HL-60/S4 (cell line): ENCODE results near the gene MICA.
"Not testable (repeated sequence)": the region's sequence is repeated elsewhere in the genome, so short reads cannot be mapped to it uniquely, and the experiment has no call there.

ENCODE experiments used
- in situ Hi-C: fragments of 300-500 bp; cut with MboI; formaldehyde crosslinking; loops from 2 replicates; pipeline ENCODE4 v1.14.3; 2022; ENCODE audit warnings: low sequenced_read_pairs

MICA gene

DNA sequence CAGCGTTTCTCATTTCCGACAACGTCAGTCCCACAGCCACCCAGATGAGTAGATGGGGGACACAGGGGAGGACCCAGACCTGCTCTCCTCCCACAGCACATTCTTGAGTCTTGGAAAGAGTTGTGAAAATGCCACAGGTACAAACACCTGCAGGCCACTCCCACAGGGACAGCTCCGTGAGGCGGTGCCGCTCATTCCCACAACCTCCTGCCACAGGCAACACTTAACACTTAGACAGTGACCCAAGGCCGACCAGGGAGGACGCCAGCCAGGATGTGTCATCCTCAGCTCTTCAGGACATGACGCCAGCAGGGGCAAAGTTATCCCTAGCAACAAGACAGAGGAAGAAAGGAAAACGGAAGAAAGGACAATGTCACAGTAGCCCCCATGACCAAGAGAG lies 23.5 kb upstream of the MICA start:
- in situ Hi-C loops: no loop called here

- in situ Hi-C loops: no loop called here
Measured at GRCh38 chr6:31381666-31382065, 21.7 kb upstream of the MICA start.

DNA sequence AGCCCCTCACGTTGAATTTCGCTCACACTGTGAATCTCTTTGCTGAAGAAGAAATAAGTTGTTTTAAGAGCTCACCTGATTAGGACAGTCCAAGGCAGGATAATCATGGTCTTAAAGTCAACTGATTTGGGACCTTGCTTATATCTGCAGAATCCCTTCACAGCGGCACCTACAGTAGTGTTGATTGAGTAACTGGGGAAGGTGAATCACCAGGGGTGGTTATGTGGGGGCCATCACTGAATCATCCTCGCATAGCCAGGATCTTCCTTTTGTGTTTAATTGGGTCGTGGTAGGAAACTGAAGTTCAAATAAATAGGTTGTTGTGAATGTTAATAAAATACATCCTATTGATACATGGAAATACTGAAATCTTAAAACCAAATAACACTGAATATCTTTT lies 20.2 kb upstream of the MICA start:
- in situ Hi-C loops: no loop called here

DNA sequence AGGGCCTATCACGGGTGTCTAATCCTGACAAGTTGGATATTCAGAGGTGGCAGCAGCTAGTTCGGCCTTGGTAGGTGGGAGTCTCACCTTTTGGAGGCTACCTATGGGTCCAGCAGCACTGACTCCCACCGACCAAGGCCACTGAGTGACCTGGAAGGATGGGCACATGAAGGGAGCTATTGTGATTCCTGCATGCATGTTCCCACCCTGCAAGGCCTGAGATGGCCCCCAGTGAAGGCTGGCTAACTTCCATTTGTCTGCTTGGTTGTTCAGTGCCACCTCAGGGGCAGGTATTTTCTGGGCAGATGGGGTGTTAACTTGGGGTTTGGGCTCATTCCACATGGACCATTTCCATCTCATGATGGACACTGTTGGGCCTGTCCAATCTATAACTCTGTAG lies 18.4 kb upstream of the MICA start:
- in situ Hi-C loops: no loop called here

- in situ Hi-C loops: no loop called here
Measured at GRCh38 chr6:31386099-31386498, 17.3 kb upstream of the MICA start.

DNA sequence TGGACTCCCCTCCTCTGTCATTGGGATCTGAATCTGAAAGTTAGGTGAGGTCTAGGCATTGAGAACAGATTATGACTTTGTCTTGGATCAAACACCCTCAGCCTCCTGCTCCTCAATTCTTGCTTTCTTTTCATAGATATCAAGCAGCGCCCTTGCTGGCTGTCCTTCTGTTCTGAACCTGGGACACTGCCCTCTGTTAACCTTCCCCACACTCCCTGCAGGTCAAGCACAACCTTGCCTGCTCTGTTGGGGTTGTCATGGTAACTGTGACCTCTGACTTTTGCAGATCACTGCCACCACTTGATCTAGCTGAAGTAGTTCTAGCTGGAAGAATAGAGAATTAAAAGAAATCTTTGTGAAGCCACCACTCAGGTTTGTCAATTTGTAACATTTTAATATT lies 16.4 kb upstream of the MICA start:
- in situ Hi-C loops: no loop called here

DNA sequence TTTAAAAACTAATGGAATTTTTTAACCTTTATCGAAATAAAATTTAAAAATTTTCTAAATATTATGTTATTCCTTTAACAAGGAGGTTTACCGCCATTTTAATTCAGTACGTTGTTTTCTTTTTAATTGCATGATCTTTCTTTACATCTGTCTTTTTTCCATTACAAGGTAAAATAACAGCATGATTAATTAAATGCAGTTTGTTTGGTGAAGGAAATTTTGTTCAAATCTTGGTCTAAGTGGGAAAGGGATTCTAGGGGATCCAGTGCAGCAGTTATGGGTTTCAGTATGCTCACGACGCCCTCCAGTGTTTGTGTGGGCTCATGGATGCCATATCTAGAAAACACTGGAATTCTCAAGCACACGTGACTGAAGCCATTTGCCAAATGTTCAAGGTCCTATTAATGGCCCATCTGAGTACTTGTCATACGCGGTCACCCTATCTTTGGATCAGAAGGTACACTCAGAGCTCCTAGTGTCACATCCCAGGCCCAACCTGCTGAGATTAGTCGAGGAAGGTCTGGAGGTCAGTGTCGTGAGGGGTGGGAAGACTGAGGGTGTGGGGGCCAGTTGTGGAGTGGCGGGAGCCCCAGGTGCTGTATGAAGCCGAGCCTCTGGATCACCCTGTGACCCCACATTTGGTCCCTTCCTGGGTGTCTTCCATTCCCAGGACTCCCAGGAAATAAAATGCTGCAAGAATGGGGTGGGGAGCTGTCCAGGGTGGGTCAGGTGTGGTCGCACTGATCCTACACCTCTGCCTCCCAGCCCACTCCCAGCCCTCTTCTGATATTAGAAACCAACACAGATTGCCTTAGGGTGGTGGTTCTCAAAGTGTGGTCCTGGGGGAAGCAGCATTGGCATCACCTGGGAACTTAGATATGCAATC lies 14.2 kb upstream of the MICA start:
- in situ Hi-C loops: not testable (repeated sequence)

GRCh38 chr6:31389802-31390132 lies 13.6 kb upstream of the MICA start:
- in situ Hi-C loops: loop anchor here (10.0 kb wide), 1 partner anchor 55 kb away; no protein-coding TSS in a partner anchor

DNA sequence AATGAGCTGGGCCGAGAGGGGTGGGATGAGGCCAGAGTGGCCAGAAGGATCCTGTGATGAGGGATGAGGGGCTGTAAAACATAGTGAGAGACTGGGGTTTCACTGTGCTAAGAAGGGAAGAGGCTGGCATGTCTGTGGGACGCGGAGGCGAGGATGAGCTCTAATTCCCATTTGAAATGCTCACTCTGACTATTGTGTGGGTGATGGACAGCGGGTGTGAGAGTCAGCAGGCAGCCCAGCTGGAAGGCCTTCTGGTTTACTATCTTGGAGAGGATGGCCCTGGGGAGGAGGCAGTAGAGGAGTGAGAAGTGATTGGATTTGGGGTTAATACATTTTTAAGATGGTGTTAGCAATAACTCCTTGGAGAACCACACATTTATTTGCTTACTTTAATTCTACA lies 9.5 kb upstream of the MICA start:
- in situ Hi-C loops: loop anchor here (10.0 kb wide), 1 partner anchor 51 kb away; no protein-coding TSS in a partner anchor

DNA sequence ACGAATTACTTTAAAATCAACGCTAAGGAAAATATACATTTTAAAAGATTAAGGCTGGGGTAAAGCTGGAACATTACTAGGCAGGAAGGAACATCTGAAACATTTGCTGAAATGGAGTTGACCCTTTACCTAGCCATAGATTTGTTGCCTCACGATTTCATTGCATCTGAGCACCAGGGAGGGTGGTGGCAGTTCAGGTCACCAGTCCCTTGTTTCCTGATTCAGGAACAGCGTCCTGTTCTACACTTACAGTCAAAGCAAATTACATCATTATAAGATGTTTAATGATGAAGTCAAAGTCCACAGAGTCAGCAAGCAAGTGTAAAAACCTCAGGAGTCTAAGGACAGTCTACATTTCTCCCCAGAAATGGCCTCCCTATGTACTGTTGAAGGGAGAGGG lies 9.0 kb upstream of the MICA start:
- in situ Hi-C loops: loop anchor here (10.0 kb wide), 1 partner anchor 50 kb away; no protein-coding TSS in a partner anchor

GRCh38 chr6:31395832-31396231 lies 7.6 kb upstream of the MICA start:
- in situ Hi-C loops: loop anchor here (10.0 kb wide), 1 partner anchor 49 kb away; no protein-coding TSS in a partner anchor

DNA sequence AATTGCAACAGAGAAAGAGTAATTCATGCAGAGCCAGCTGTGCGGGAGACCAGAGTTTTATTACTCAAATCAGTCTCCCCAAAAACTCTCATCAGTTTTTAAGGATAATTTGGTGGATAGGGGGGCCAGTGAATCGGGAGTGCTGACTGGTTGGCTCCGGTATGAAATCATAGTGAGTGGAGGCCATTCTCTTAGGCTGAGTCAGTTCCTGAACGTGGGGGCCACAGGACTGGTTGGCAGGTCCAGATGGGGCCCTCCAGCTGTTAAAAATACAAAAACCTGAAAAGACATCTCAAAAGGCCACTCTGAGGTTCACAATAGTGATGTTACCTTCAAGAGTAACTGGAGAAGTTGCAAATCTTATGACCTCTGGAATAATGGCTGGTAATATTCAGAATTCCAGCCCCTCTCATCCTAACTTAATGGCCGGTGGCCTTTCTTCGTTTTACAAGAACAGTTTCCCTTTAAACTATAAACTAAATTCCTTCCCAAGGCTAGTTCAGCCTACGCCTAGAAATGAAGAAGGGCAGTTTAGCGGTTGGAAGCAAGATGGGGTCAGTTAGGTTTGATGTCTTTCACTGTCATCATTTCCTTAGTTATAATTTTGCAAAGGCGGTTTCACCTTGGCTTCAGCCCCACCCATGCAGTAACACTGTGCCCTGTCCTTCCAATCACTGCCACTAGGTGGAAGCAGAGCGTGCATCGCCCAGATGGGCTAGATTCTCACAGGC lies 6.8 kb upstream of the MICA start:
- in situ Hi-C loops: loop anchor here (10.0 kb wide), 1 partner anchor 48 kb away; no protein-coding TSS in a partner anchor

DNA sequence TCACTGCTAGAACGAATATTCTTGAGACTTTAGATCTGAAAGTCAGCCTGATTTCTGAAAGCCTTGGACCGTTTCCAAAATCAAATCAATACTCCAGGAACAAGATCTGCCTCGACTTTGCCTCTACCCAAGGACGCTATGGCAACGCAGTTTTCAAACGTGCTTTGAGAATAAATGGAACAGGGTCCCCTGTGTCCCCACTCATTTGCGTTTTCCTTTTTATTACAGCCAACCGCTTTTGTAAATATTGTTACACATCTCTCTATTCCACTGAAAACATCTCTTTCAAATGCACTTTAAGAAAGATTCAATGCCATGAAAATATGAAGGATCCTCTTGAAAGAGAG lies 6.3 kb upstream of the MICA start:
- in situ Hi-C loops: loop anchor here (10.0 kb wide), 1 partner anchor 48 kb away; no protein-coding TSS in a partner anchor

GRCh38 chr6:31397901-31398525 lies 5.4 kb upstream of the MICA start:
- in situ Hi-C loops: loop anchor here (10.0 kb wide), 1 partner anchor 47 kb away; no protein-coding TSS in a partner anchor

DNA sequence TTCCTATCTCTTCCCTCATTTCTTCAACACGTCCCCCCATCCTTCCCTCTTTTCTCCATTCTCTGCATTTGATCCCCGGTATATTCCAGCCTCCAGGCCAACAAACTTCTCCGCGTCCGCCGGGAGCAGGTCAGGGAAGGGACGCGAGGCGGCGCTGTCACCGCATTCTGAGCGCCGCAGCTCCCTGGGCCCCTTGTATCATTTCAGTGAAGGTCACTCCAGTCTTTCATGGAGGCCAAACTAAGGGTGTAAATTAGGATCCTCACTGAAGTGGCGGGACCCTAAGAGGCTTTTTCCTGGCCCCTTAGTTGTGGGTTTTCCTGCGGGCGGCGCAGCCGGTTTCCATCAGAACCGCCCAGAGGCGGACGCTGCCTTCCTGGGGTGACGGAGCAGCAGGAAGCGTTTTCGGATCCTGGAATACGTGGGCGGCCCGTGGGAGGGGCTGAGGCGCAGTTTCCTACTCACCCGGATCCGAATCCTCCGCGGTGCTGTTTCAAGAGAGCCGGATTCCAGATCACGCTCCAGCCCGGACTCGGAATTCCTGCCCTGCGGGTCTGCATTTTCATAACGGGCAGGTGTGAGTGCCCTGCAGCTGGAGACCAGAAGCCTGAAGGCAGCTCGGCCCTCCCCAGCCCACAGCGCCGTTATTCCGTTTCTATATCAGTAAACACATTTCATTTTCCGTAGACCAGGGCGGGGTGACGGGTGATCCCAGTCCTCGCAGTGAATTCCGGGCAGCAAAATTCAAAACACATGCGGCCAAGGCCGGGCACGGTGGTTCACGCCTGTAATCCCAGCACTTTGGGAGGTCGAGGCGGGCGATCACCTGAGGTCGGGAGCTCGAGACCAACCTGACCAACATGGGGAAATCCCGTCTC lies 3.6 kb upstream of the MICA start:
- in situ Hi-C loops: loop anchor here (10.0 kb wide), 1 partner anchor 45 kb away; no protein-coding TSS in a partner anchor

- in situ Hi-C loops: no loop called here
Measured at GRCh38 chr6:31400467-31401289, 2.7 kb upstream of the MICA start.

GRCh38 chr6:31401403-31401802 lies 2.0 kb upstream of the MICA start:
- in situ Hi-C loops: no loop called here

GRCh38 chr6:31402324-31403282 lies 792 bp upstream of the MICA start:
- in situ Hi-C loops: no loop called here

- in situ Hi-C loops: not testable (repeated sequence)
Measured at GRCh38 chr6:31404061-31404364, 618 bp downstream of the MICA start.
